PC-9 (cell line): ENCODE measurements around the gene CPN1.

ENCODE experiments used
- CTCF ChIP-seq: fragments of 200-600 bp; sonication (generic); conservative IDR thresholded peaks from 2 replicates; pipeline ENCODE4 v1.6.1; 2017; ENCODE audit warnings: mixed run types, antibody characterized with exemption, mild to moderate bottlenecking, moderate library complexity
- EZH2 ChIP-seq: fragments of 200-600 bp; sonication (generic); IDR thresholded peaks from 2 replicates; pipeline ENCODE4 v1.8.0; 2017; ENCODE audit warnings: antibody characterized with exemption, low read depth

GRCh38 chr10:100036850-100037249 lies 44.8 kb downstream of the CPN1 start:
- no peak for TF ChIP-seq CTCF
- no peak for TF ChIP-seq EZH2
